ENCODE results near the gene TRABD2B. TPM values are rescaled to one million over a fixed set of nuclear protein-coding genes. Genes with fewer than 3 reads are reported as not detected.

TRABD2B gene
- total RNA-seq, 2 donors from 2014 or later, result 2.6 to 4.3 TPM

DNA sequence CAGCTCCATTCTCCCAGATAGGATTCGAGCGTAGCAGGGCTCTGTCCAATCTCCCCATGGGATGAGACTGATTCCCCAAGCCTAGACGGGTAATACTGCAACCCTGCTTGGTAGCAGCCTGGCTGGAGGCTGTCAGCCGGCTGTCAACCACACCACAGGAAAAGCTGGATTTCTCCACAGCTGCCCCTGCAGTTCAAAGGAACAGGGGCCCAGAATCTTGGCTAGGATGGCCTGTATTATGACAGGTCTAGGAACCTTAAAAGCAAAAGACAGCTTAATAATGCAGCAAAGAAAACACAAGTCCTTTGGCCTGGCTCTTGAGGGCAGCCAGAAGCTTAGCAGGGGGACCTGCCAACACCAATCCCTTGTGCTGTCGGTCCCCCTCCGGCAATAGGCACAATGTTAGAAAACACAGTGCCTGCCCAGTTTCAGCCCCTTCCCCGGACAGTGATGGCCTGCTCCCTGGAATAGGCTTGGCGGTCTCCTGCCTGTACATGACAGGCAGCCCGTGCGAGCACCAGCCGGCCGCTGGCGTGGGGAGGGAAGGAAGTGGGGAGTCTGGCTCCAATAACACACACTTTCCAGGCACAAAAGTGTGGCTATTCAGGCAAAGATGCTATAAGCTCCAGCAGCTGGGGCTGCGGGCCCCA lies 90.5 kb downstream of the TRABD2B start:
- DNase-seq, result no peak
- Histone ChIP-seq H3K4me3 (no peak overlapping the region), H3K27me3 (no peaks in the 10 kb centered on the region), H3K27ac (no peak overlapping the region), H3K4me1 (peaks cover 11% of the 10 kb centered on the region), H3K9me3 (no peaks in the 10 kb centered on the region), H3K36me3 (replicated peaks in 1 of 2; ENCODE audit: insufficient read depth in 1 of 2, low read depth in 2 of 2) (no peaks in the 10 kb centered on the region)
- TF ChIP-seq POLR2A (IDR thresholded peaks at IDR 0.05), result no peak
- ATAC-seq, result peak; percentile 15
- intact Hi-C loops (cut with DNase I), result no loop called here
- 85 to 92% methylated on average over 5 to 14 of the region's 14 CpGs for WGBS, 2 donors

DNA sequence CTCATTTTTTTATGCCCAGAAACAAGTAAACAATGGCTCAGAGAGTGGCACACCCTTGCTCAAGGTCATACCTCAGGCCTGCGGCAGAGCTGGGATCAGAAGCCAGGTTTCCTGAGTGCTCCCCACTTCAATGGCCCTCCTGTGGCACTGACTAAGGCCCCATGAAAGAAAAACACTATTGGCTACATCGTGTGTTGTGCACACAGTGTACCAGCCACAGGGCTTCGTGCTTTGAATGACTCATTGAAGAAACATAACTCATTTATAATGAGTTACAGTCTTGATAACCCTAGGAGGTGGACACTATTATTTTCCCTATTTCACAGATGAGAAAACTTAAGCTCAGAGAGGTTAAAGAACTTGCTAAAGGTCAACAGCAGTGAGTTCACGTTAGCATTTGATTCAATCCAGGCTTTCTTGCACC lies 91.2 kb downstream of the TRABD2B start:
- ATAC-seq (peak; percentile 48), DNase-seq (peak in 3 of 4 donors; percentile 42 to 65 (median 44))
- 35 to 44% methylated on average over 4 of the region's 4 CpGs for WGBS, 2 donors
- Histone ChIP-seq H3K27ac (peak overlapping the region in 1 of 4 donors; percentile 25), H3K27me3 (no peaks in the 10 kb centered on the region), H3K4me1 (peaks cover 11% of the 10 kb centered on the region), H3K9me3 (no peaks in the 10 kb centered on the region), H3K36me3 (replicated peaks in 1 of 2; ENCODE audit: insufficient read depth in 1 of 2, low read depth in 2 of 2) (no peaks in the 10 kb centered on the region), H3K4me3 (no peak overlapping the region)
- intact Hi-C loops (cut with DNase I), result no loop called here
- no peak for TF ChIP-seq POLR2A (IDR thresholded peaks at IDR 0.05)
- TF ChIP-seq, protein P1, sequence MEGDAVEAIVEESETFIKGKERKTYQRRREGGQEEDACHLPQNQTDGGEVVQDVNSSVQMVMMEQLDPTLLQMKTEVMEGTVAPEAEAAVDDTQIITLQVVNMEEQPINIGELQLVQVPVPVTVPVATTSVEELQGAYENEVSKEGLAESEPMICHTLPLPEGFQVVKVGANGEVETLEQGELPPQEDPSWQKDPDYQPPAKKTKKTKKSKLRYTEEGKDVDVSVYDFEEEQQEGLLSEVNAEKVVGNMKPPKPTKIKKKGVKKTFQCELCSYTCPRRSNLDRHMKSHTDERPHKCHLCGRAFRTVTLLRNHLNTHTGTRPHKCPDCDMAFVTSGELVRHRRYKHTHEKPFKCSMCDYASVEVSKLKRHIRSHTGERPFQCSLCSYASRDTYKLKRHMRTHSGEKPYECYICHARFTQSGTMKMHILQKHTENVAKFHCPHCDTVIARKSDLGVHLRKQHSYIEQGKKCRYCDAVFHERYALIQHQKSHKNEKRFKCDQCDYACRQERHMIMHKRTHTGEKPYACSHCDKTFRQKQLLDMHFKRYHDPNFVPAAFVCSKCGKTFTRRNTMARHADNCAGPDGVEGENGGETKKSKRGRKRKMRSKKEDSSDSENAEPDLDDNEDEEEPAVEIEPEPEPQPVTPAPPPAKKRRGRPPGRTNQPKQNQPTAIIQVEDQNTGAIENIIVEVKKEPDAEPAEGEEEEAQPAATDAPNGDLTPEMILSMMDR (IDR thresholded peaks at IDR 0.05), result peak in 1 of 7 experiments; percentile 14

DNA sequence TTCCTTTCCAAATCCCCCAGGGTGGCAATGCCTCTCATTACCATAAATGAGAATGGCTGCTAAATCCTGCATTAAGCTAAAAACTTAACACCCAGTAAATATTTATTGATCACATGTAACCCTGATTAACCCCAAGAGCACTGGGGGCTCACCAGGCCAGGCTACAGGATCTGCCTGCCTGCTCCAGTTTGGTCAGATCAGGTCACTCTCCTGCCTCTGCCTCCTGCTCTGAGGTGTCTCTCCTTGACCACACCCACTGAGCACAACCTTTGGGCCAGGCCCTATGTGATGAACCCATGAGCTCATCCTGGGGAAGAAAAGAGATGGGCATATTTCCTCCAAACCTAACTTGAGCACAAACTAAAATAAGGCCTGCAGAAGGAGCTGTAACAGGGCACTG lies 93.5 kb downstream of the TRABD2B start:
- TF ChIP-seq, protein P1 (IDR thresholded peaks at IDR 0.05), result no peak
- no peak for TF ChIP-seq POLR2A (IDR thresholded peaks at IDR 0.05)
- no peaks in the 10 kb centered on the region for H3K9me3 ChIP-seq
- ATAC-seq (no peak), DNase-seq (no peak)
- intact Hi-C loops (cut with DNase I), result no loop called here
- peaks cover 11% of the 10 kb centered on the region for H3K4me1 ChIP-seq
- no peaks in the 10 kb centered on the region for H3K36me3 ChIP-seq (replicated peaks in 1 of 2; ENCODE audit: insufficient read depth in 1 of 2, low read depth in 2 of 2)
- no peak overlapping the region for H3K27ac ChIP-seq
- H3K4me3 ChIP-seq, result no peak overlapping the region
- no peaks in the 10 kb centered on the region for H3K27me3 ChIP-seq

DNA sequence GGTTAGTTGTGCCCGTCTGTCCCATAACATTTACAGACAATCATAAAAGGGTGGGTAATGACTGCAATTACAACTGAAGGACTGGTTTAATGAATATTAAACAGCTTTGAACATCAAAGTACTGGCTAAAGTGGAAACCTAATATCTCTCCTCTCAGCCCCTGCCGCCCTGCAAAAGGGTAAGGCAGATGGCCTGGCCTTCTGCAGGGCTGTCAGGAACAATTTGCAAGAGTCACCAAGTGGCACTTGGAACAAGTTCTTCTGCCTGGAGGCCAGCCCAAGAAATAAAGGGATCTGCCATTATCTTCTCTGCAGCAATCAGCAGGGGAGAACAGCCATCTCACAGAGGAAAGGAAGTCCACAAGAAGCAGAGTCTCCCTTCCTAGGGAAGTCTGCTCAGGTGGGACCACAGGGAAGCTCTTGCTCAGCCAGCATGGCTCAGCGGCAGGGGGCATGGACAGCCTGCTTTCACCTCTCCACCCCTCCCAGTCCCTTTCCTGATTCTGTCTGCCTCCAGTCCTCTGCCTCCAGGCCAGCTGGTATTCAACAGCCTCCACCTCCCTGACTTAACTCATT lies 96.1 kb downstream of the TRABD2B start:
- no peaks in the 10 kb centered on the region for H3K36me3 ChIP-seq (replicated peaks in 1 of 2; ENCODE audit: insufficient read depth in 1 of 2, low read depth in 2 of 2)
- no peak for ATAC-seq
- WGBS, 2 donors, result 83 to 92% methylated on average over 3 of the region's 3 CpGs
- no peak for DNase-seq
- H3K4me1 ChIP-seq, result peaks cover 8% of the 10 kb centered on the region
- intact Hi-C loops (cut with DNase I), result no loop called here
- no peak overlapping the region for H3K4me3 ChIP-seq
- TF ChIP-seq, protein P1 (IDR thresholded peaks at IDR 0.05), result no peak
- no peak for TF ChIP-seq POLR2A (IDR thresholded peaks at IDR 0.05)
- no peak overlapping the region for H3K27ac ChIP-seq
- H3K27me3 ChIP-seq, result no peaks in the 10 kb centered on the region
- no peaks in the 10 kb centered on the region for H3K9me3 ChIP-seq

DNA sequence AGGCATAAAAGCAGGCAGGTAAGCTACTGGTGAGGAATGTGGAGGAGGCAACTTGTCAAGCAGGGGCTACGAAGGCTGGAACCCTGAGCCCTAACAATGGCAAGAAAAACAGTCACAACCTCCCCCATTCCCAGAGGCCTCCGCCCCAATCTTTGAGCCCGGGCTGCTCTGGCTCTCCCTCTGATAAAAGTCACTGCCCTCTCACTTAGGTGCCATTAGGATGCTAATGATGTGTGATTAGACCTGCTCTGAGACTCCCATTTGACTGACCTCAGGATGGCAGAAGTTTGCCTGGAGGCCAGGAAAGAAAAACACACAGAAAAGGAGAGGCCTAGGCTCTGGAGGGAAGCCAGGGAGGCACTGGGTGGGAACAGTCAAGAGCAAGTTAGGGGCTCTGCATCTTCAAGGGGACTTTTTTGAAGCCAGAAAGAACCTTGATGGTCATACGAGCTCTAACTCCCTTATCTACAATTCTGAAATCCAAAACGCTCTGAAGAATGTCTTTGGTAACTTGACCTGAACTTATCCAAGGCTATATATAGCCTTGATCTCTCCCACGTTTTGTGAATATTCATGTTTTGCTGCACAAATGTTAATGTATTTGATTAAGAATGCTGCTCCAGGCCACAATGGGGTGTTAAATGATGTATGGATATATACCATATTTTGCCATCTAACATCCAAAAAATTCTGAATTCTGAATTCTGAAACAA lies 98.9 kb downstream of the TRABD2B start:
- DNase-seq, result no peak
- TF ChIP-seq, protein P1 (IDR thresholded peaks at IDR 0.05), result no peak
- no peaks in the 10 kb centered on the region for H3K9me3 ChIP-seq
- ATAC-seq, result no peak
- no peak overlapping the region for H3K27ac ChIP-seq
- H3K4me1 ChIP-seq, result no peaks in the 10 kb centered on the region
- intact Hi-C loops (cut with DNase I), result no loop called here
- no peaks in the 10 kb centered on the region for H3K27me3 ChIP-seq
- H3K4me3 ChIP-seq, result no peak overlapping the region
- no peaks in the 10 kb centered on the region for H3K36me3 ChIP-seq (replicated peaks in 1 of 2; ENCODE audit: insufficient read depth in 1 of 2, low read depth in 2 of 2)
- WGBS, 2 donors, result 62 to 77% methylated on average over 6 of the region's 6 CpGs

Data from body of pancreas (tissue), 4 donors.